GM23248 (cell line): Measurements from ENCODE around the gene FREM1. TPM values are rescaled to one million over a fixed set of nuclear protein-coding genes. Genes with fewer than 3 reads are reported as not detected.

ENCODE experiments used
- DNase-seq: peaks from one replicate; pipeline ENCODE4 v3.0.0-alpha.2; 2015
- H2AFZ ChIP-seq: fragments of 200-600 bp; sonication (generic); 2 replicates; pipeline ENCODE4 v1.6.1; 2016; ENCODE audit warnings: antibody characterized with exemption
- H3F3A ChIP-seq: fragments of 200-600 bp; sonication (generic); 2 replicates; pipeline ENCODE4 v1.6.1; 2016; ENCODE audit warnings: mild to moderate bottlenecking, antibody characterized with exemption, mixed run types; ENCODE audit not compliant: insufficient read depth
- H3K27ac ChIP-seq: fragments of 200-600 bp; sonication (generic); 2 replicates; pipeline ENCODE4 v1.5.1; 2016; ENCODE audit warnings: mild to moderate bottlenecking
- H3K27me3 ChIP-seq: fragments of 200-600 bp; sonication (generic); replicated peaks from 2 replicates; pipeline ENCODE4 v1.6.1; 2016; ENCODE audit warnings: mild to moderate bottlenecking; ENCODE audit not compliant: insufficient read depth
- H3K36me3 ChIP-seq: fragments of 200-600 bp; sonication (generic); 2 replicates; pipeline ENCODE4 v1.6.1; 2016; ENCODE audit warnings: low read depth, mild to moderate bottlenecking
- H3K4me1 ChIP-seq: fragments of 200-600 bp; sonication (generic); 2 replicates; pipeline ENCODE4 v1.6.1; 2016; ENCODE audit warnings: mild to moderate bottlenecking; ENCODE audit not compliant: insufficient read depth
- H3K4me2 ChIP-seq: fragments of 200-600 bp; sonication (generic); one replicate; pipeline ENCODE4 v1.6.1; 2016; ENCODE audit warnings: mild to moderate bottlenecking; ENCODE audit not compliant: unreplicated experiment
- H3K4me3 ChIP-seq: fragments of 200-600 bp; sonication (generic); 2 replicates; pipeline ENCODE4 v1.5.1; 2016; ENCODE audit warnings: mild to moderate bottlenecking
- H3K79me2 ChIP-seq: fragments of 200-600 bp; sonication (generic); 2 replicates; pipeline ENCODE4 v1.6.1; 2016; ENCODE audit warnings: mild to moderate bottlenecking; ENCODE audit not compliant: insufficient read depth
- H3K9ac ChIP-seq: fragments of 200-600 bp; sonication (generic); 2 replicates; pipeline ENCODE4 v1.6.1; 2016; ENCODE audit warnings: mild to moderate bottlenecking
- H3K9me2 ChIP-seq: fragments of 200-600 bp; sonication (generic); 2 replicates; pipeline ENCODE4 v1.6.1; 2016; ENCODE audit warnings: mixed run types, mild to moderate bottlenecking, moderate library complexity; ENCODE audit not compliant: insufficient read depth
- H3K9me3 ChIP-seq: fragments of 200-600 bp; sonication (generic); one replicate; pipeline ENCODE4 v1.6.1; 2017; ENCODE audit warnings: low read depth
- H4K20me1 ChIP-seq: fragments of 200-600 bp; sonication (generic); 2 replicates; pipeline ENCODE4 v1.6.0; 2016; ENCODE audit not compliant: insufficient read depth
- EZH2 ChIP-seq: fragments of 200-600 bp; sonication (generic); IDR thresholded peaks from 2 replicates; pipeline ENCODE4 v1.6.1; 2018; ENCODE audit warnings: antibody characterized with exemption, mild to moderate bottlenecking; ENCODE audit not compliant: insufficient read depth, poor library complexity, severe bottlenecking
- EZH2phosphoT487 ChIP-seq: fragments of 200-600 bp; sonication (generic); IDR thresholded peaks from 2 replicates; pipeline ENCODE4 v1.6.1; 2018; ENCODE audit warnings: antibody characterized with exemption, moderate library complexity, mild to moderate bottlenecking, low read depth; ENCODE audit not compliant: insufficient read depth
- WGBS, 2 experiments: methylation state at CpG; one replicate each; pipeline ENCODE4 v1.1.6; 2015 to 2017; ENCODE audit warnings: low lambda C conversion rate in 2 of 2, low coverage in 1 of 2; ENCODE audit errors: missing lambda C conversion rate in 2 of 2; 5-methylcytosine and 5-hydroxymethylcytosine counted together
- in situ Hi-C: fragments of 300-500 bp; cut with MboI; formaldehyde crosslinking; loops from 2 replicates; pipeline ENCODE4 v1.15.0; 2020
- polyA plus RNA-seq: library from polyadenylated mRNA; unstranded; fragments of >200 nt; fragmentation: Nextera tagmentation; extraction: Ambion mirVana; gene quantifications from 2 replicates; pipeline ENCODE4 v1.2.1, GENCODE V29; 2016
- total RNA-seq: library from RNA; depleted of rRNA; stranded (reverse); fragments of >200 nt; shearing (Covaris generic); gene quantifications from 2 replicates; pipeline ENCODE4 v1.2.3, GENCODE V29; 2014

Gene FREM1
- total and polyA plus RNA-seq, 2 experiments from 2014 or later = 0.11 to 0.31 TPM

DNA sequence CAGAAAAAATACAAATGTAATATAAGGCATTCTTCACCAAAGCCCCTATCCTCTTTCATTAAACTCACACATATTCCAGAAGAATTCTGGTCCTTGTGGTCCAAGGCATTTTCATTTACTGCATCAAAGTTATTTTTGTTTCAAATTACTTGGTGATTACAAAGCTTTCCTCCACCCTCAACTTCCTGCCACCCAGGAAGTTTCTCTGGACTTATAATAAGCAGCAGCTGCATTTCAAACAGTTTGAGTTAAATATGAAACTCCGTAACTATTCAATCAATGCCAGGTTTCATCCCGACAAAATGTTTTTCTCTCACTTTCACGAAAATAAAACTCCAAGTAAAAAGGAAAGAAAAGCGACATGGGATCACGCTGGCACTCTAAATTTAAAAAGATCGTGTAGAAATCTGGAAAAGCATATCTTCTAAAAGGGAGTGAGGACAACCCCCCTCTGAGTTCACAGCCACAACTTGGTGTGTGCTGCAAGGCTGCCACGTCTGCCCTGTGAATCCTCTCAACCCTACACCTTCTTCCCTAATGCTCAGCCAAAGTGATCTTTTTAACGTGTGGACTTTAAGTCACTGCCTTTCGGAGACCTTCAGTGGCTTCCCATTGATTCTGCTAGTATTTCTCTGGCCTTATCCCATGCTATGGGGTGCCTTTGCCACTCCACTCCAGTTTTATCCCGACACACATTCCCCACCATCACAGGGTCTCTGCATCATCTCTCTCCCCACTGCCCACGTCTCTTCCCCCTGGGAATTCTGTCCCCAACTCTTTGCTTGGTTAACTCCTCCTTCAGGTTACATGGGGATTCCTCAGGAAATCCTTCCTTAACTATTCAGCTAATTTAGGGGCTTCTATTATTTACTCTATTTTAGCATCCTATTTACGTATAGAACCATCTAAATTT, 96.6 kb downstream of the FREM1 start:
- Histone ChIP-seq H3F3A (no peaks in the 10 kb centered on the region; the same call in 1 of the 2 replicates), H3K4me1 (peaks cover 9% of the 10 kb centered on the region), H3K36me3 (no peaks in the 10 kb centered on the region), H2AFZ (peak overlapping the region; percentile 86), H3K4me3 (peak overlapping the region; percentile 69), H3K4me2 (peak overlapping the region; percentile 91), H4K20me1 (no peaks in the 10 kb centered on the region), H3K79me2 (no peaks in the 10 kb centered on the region), H3K27me3 (no peaks in the 10 kb centered on the region), H3K27ac (peak overlapping the region; percentile 41), H3K9ac (peak overlapping the region; percentile 53), H3K9me2 (no peaks in the 10 kb centered on the region), H3K9me3 (no peaks in the 10 kb centered on the region)
- TF ChIP-seq EZH2 (no peak), EZH2phosphoT487 (no peak)
- 27 to 29% methylated on average over 12 of the region's 12 CpGs for WGBS, 2 experiments
- in situ Hi-C loops = no loop called here
- peak; percentile 43 for DNase-seq

DNA sequence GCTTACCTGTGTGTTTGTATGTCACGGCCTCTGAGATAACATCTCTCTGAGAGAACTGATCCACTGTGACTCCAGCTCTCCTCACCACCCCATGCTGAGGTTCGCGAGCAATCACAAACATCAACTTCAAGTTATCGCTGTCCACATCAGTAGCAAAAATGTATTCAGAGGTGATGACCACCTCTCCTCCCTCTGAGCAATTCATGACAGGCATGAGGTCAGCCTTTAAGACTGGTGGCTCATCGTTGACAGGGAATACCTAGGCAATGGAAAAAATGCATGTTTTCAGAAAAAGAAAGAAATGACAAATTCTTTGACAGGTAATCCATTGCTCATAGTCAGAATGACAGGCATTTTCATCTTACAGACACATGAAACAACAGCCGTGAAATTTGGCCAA, 97.4 kb downstream of the FREM1 start:
- no peaks in the 10 kb centered on the region for H3K9me3 ChIP-seq
- 66 to 74% methylated on average over 6 of the region's 6 CpGs for WGBS, 2 experiments
- H3K4me3 ChIP-seq = peak overlapping the region; percentile 69
- no peaks in the 10 kb centered on the region for H4K20me1 ChIP-seq
- no peaks in the 10 kb centered on the region for H3K9me2 ChIP-seq
- no peaks in the 10 kb centered on the region for H3K36me3 ChIP-seq
- peak overlapping the region; percentile 91 for H3K4me2 ChIP-seq
- TF ChIP-seq EZH2phosphoT487 = no peak
- TF ChIP-seq EZH2 = no peak
- H3F3A ChIP-seq = no peaks in the 10 kb centered on the region; the same call in 1 of the 2 replicates
- peak; percentile 36 for DNase-seq
- no peaks in the 10 kb centered on the region for H3K27me3 ChIP-seq
- in situ Hi-C loops = no loop called here
- no peaks in the 10 kb centered on the region for H3K79me2 ChIP-seq
- peak overlapping the region; percentile 41; the same call in 1 of the 2 replicates for H3K27ac ChIP-seq
- H2AFZ ChIP-seq = peak overlapping the region; percentile 86
- H3K4me1 ChIP-seq = peaks cover 9% of the 10 kb centered on the region
- H3K9ac ChIP-seq = no peak overlapping the region

DNA sequence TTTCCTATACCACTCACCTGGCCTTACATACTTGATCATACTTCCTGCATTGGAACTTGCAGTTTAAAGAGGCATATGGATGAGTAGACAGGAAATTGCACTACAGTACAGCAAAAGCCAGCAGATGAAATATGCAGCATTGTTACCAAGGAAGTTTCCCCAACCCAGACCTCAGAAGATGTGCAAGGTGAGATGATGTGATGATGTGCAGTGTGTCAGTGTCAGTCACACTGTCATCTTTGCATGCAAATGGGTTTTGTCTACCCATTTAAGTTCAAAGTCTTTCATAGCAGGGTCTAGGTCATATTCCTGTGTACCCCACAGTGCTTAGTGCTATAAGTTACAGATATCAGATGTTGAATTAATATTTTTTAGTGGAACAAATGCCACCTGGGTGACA, 98.4 kb downstream of the FREM1 start:
- DNase-seq = no peak
- H3K4me3 ChIP-seq = no peak overlapping the region
- no peak overlapping the region for H3K4me2 ChIP-seq
- peaks cover 9% of the 10 kb centered on the region for H3K4me1 ChIP-seq
- H3K9ac ChIP-seq = no peak overlapping the region
- H3K79me2 ChIP-seq = no peaks in the 10 kb centered on the region
- TF ChIP-seq EZH2 = no peak
- TF ChIP-seq EZH2phosphoT487 = no peak
- no peak overlapping the region for H3K27ac ChIP-seq
- H3K9me2 ChIP-seq = no peaks in the 10 kb centered on the region
- H2AFZ ChIP-seq = no peak overlapping the region
- in situ Hi-C loops = no loop called here
- no peaks in the 10 kb centered on the region for H3K36me3 ChIP-seq
- no peaks in the 10 kb centered on the region for H4K20me1 ChIP-seq
- H3F3A ChIP-seq = no peaks in the 10 kb centered on the region; the same call in 1 of the 2 replicates
- no peaks in the 10 kb centered on the region for H3K27me3 ChIP-seq
- no peaks in the 10 kb centered on the region for H3K9me3 ChIP-seq

DNA sequence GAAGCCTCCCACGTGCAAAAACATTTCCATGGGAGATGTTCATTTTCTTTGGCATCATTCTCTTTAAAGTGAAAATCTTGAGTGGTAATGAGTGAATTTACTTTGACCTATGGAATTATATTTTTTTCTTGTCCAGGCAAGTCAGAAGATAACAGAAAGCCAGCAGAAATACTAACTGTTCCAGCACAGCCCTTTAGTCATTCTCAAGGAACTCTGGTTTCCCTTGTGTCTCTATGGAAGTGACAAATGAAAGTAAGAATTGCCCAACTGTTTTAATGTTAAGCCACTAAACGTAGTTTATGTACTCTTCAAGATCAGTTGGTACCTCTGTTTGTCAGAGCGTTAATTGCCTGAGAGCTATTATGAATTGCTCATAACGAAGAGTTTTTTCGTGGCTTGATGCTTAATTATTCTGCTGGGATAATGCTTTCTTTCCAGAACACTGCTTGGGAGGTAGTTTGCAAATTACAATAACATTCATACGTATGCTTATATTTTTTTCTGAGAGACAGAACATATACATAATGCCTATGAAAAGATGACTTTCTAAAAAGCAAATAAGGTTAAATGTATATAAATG, 103.2 kb downstream of the FREM1 start:
- Histone ChIP-seq H2AFZ (no peak overlapping the region), H3K9me2 (no peaks in the 10 kb centered on the region), H3K36me3 (no peaks in the 10 kb centered on the region), H3F3A (no peaks in the 10 kb centered on the region), H4K20me1 (no peaks in the 10 kb centered on the region), H3K79me2 (no peaks in the 10 kb centered on the region), H3K27ac (no peak overlapping the region), H3K4me1 (no peaks in the 10 kb centered on the region), H3K27me3 (no peaks in the 10 kb centered on the region), H3K4me3 (no peak overlapping the region), H3K9ac (no peak overlapping the region), H3K9me3 (no peaks in the 10 kb centered on the region), H3K4me2 (no peak overlapping the region)
- peak; percentile 14 for DNase-seq
- no peak for TF ChIP-seq EZH2
- TF ChIP-seq EZH2phosphoT487 = no peak
- in situ Hi-C loops = no loop called here
- 75 to 76% methylated on average over 6 of the region's 6 CpGs for WGBS, 2 experiments
